Ishikawa (cell line): ENCODE measurements around the gene KCNQ1.

Experiments used
- CEBPB ChIP-seq: IDR thresholded peaks from 2 replicates; pipeline ENCODE4 v1.6.1; 2012
- EGR1 ChIP-seq: IDR thresholded peaks from 2 replicates; pipeline ENCODE4 v1.6.1; 2012
- EP300 ChIP-seq: IDR thresholded peaks from 2 replicates; pipeline ENCODE4 v1.6.1; 2012; ENCODE audit warnings: borderline replicate concordance
- FOXM1 ChIP-seq: IDR thresholded peaks from 2 replicates; pipeline ENCODE4 v1.6.1; 2012; ENCODE audit warnings: low read depth, borderline replicate concordance
- NFIC ChIP-seq: IDR thresholded peaks from 2 replicates; pipeline ENCODE4 v1.6.1; 2012
- RAD21 ChIP-seq: IDR thresholded peaks from 2 replicates; pipeline ENCODE4 v1.6.1; 2012; ENCODE audit warnings: low read depth
- TAF1 ChIP-seq: IDR thresholded peaks from 2 replicates; pipeline ENCODE4 v1.6.1; 2012; ENCODE audit warnings: low read depth, mild to moderate bottlenecking
- TCF12 ChIP-seq: IDR thresholded peaks from 2 replicates; pipeline ENCODE4 v1.6.1; 2012; ENCODE audit warnings: low read depth
- TEAD4 ChIP-seq: IDR thresholded peaks from 2 replicates; pipeline ENCODE4 v1.6.1; 2012
- YY1 ChIP-seq: IDR thresholded peaks from 2 replicates; pipeline ENCODE4 v1.6.1; 2012; ENCODE audit warnings: low read depth
- ZBTB7A ChIP-seq: IDR thresholded peaks from 2 replicates; pipeline ENCODE4 v1.6.1; 2012; ENCODE audit warnings: low read depth
- TF ChIP-seq, protein P1 (sequence below): IDR thresholded peaks from 2 replicates; pipeline ENCODE4 v1.6.1; 2012
- TF ChIP-seq, protein P2 (sequence below): IDR thresholded peaks from 2 replicates; pipeline ENCODE4 v1.6.1; 2012; ENCODE audit warnings: low read depth, mild to moderate bottlenecking
- TF ChIP-seq, protein P3 (sequence below): IDR thresholded peaks from 2 replicates; pipeline ENCODE4 v1.6.1; 2012

DNA sequence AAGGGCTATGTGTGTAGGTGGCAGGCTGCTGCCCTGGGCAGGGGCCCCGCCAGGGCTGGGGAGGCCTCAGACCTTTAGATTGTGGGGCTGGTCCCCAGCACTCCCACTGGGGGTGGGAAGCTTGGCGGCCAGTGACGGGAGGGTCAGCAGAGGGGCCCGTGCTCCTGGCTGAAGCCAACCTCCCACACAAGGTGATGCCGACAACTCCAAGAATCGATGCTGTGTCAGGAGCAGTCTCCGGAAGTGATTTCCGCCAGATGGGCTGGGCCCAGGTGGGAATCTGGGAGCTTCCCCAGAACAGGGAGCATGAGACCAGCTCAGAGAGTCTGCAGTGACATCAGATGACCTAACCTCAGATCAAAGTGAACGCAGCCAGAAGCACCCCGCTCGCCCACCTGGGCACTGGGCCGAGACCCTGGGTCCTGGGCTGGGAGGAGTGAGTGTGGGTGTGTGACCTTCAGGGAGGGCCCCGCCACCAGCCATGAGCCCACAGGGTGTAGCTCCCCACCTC lies 8.2 kb upstream of the KCNQ1 start:
- TF ChIP-seq RAD21 (no peak), EGR1 (no peak), TAF1 (no peak), FOXM1 (no peak), CEBPB (no peak), ZBTB7A (no peak), TCF12 (no peak), YY1 (no peak), EP300 (no peak), TEAD4 (no peak), NFIC (no peak)
- TF ChIP-seq, protein P1, sequence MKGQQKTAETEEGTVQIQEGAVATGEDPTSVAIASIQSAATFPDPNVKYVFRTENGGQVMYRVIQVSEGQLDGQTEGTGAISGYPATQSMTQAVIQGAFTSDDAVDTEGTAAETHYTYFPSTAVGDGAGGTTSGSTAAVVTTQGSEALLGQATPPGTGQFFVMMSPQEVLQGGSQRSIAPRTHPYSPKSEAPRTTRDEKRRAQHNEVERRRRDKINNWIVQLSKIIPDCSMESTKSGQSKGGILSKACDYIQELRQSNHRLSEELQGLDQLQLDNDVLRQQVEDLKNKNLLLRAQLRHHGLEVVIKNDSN = no peak
- TF ChIP-seq, protein P2, sequence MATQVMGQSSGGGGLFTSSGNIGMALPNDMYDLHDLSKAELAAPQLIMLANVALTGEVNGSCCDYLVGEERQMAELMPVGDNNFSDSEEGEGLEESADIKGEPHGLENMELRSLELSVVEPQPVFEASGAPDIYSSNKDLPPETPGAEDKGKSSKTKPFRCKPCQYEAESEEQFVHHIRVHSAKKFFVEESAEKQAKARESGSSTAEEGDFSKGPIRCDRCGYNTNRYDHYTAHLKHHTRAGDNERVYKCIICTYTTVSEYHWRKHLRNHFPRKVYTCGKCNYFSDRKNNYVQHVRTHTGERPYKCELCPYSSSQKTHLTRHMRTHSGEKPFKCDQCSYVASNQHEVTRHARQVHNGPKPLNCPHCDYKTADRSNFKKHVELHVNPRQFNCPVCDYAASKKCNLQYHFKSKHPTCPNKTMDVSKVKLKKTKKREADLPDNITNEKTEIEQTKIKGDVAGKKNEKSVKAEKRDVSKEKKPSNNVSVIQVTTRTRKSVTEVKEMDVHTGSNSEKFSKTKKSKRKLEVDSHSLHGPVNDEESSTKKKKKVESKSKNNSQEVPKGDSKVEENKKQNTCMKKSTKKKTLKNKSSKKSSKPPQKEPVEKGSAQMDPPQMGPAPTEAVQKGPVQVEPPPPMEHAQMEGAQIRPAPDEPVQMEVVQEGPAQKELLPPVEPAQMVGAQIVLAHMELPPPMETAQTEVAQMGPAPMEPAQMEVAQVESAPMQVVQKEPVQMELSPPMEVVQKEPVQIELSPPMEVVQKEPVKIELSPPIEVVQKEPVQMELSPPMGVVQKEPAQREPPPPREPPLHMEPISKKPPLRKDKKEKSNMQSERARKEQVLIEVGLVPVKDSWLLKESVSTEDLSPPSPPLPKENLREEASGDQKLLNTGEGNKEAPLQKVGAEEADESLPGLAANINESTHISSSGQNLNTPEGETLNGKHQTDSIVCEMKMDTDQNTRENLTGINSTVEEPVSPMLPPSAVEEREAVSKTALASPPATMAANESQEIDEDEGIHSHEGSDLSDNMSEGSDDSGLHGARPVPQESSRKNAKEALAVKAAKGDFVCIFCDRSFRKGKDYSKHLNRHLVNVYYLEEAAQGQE = no peak
- TF ChIP-seq, protein P3, sequence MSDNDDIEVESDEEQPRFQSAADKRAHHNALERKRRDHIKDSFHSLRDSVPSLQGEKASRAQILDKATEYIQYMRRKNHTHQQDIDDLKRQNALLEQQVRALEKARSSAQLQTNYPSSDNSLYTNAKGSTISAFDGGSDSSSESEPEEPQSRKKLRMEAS = no peak
